A673 (cell line): ENCODE data around the gene HYCC2. TPM values are rescaled to one million over a fixed set of nuclear protein-coding genes. Genes with fewer than 3 reads are reported as not detected.
"Not testable (repeated sequence)": the region's sequence is repeated elsewhere in the genome, so short reads cannot be mapped to it uniquely, and the experiment has no call there.

Experiments used
- BruUV-seq: library from RNA; stranded (reverse); fragments of 400-500 nt; replicated peaks from 2 replicates; lab custom pipeline; 2021; lab: Mats Ljungman, UMichigan
- CTCF ChIA-PET: fragments of 300-600 bp; sonication (Branson Sonifier 250); formaldehyde crosslinking; loops from one replicate; lab custom pipeline; 2022; ENCODE audit warnings: antibody characterized with exemption; lab: Charles Lee
- POLR2A ChIA-PET: fragments of 300-600 bp; sonication (Branson Sonifier 250); formaldehyde crosslinking; loops from one replicate; lab custom pipeline; 2022; ENCODE audit warnings: antibody characterized with exemption; ENCODE audit not compliant: low non-redundant PET; lab: Charles Lee
- DNase-seq: peaks from one replicate; pipeline ENCODE4 v3.0.0-alpha.2; 2015; ENCODE audit warnings: low spot score
- H3K27ac ChIP-seq: fragments of 200-600 bp; sonication (generic); 2 replicates; pipeline ENCODE4 v1.5.1; 2016; ENCODE audit warnings: mixed run types, low read depth, mild to moderate bottlenecking, mixed read lengths, antibody characterized with exemption, low read length; ENCODE audit not compliant: poor library complexity, severe bottlenecking
- H3K27me3 ChIP-seq: fragments of 200-600 bp; sonication (generic); replicated peaks from 2 replicates; pipeline ENCODE4 v1.6.1; 2017; ENCODE audit warnings: mixed run types, low read depth, mild to moderate bottlenecking, mixed read lengths, antibody characterized with exemption, low read length; ENCODE audit not compliant: insufficient read depth, poor library complexity
- H3K36me3 ChIP-seq: fragments of 200-600 bp; sonication (generic); 2 replicates; pipeline ENCODE4 v1.6.1; 2016; ENCODE audit warnings: mixed run types, mild to moderate bottlenecking, mixed read lengths, antibody characterized with exemption, low read length; ENCODE audit not compliant: insufficient read depth, poor library complexity, severe bottlenecking
- H3K4me1 ChIP-seq: fragments of 200-600 bp; sonication (generic); 2 replicates; pipeline ENCODE4 v1.6.1; 2017; ENCODE audit warnings: mixed run types, mild to moderate bottlenecking, mixed read lengths, antibody characterized with exemption, low read length; ENCODE audit not compliant: insufficient read depth, poor library complexity, severe bottlenecking
- H3K4me3 ChIP-seq: fragments of 200-600 bp; sonication (generic); 2 replicates; pipeline ENCODE4 v1.5.1; 2016; ENCODE audit warnings: low read depth, mixed run types, mild to moderate bottlenecking, mixed read lengths, low read length; ENCODE audit not compliant: poor library complexity, severe bottlenecking
- H3K9me3 ChIP-seq: fragments of 200-600 bp; sonication (generic); 2 replicates; pipeline ENCODE4 v1.6.1; 2016; ENCODE audit warnings: mixed run types, low read depth, mild to moderate bottlenecking, mixed read lengths, antibody characterized with exemption, low read length; ENCODE audit not compliant: poor library complexity, severe bottlenecking
- CTCF ChIP-seq: fragments of 300-800, 200-600 bp; sonication (generic); conservative IDR thresholded peaks from 2 replicates; pipeline ENCODE4 v1.5.1; 2017; ENCODE audit warnings: low read depth, mild to moderate bottlenecking, antibody characterized with exemption, low read length, moderate library complexity, mixed read lengths
- EZH2 ChIP-seq: fragments of 200-600 bp; sonication (generic); IDR thresholded peaks from 2 replicates; pipeline ENCODE4 v1.6.1; 2017; ENCODE audit warnings: borderline replicate concordance, low read depth, mild to moderate bottlenecking, mixed read lengths, antibody characterized with exemption, low read length; ENCODE audit not compliant: poor library complexity, severe bottlenecking
- intact Hi-C: fragments of 100-400 bp; cut with micrococcal nuclease; formaldehyde crosslinking; loops from one replicate; pipeline ENCODE4 v1.10.0; 2022; ENCODE audit not compliant: unreplicated experiment
- total RNA-seq: library from RNA; stranded (reverse); gene quantifications from 2 replicates; pipeline ENCODE4 v1.2.3, GENCODE V29; 2021

HYCC2 gene
- total RNA-seq, 1 experiment from 2014 or later, result 18.4 TPM

GRCh38 chr2:201064797-201065329 lies 6.6 kb downstream of the HYCC2 start:
- Histone ChIP-seq H3K36me3 (no peaks in the 10 kb centered on the region), H3K27me3 (no peaks in the 10 kb centered on the region), H3K4me3 (no peak overlapping the region), H3K9me3 (no peaks in the 10 kb centered on the region), H3K27ac (no peak overlapping the region), H3K4me1 (peaks cover 10% of the 10 kb centered on the region)
- BruUV-seq, result no TSS peak
- POLR2A ChIA-PET, result no interaction called here
- CTCF ChIA-PET, result no interaction called here
- DNase-seq, result no peak
- intact Hi-C loops, result loop anchor here (5.0 kb wide), 1 partner anchor 358 kb away; no protein-coding TSS in a partner anchor
- no peak for TF ChIP-seq EZH2
- no peak for TF ChIP-seq CTCF

- BruUV-seq, H3K4me1 ChIP-seq, DNase-seq, H3K4me3 ChIP-seq, H3K9me3 ChIP-seq, intact Hi-C loops, CTCF ChIA-PET, H3K27ac ChIP-seq, H3K27me3 ChIP-seq, POLR2A ChIA-PET, H3K36me3 ChIP-seq: not testable (repeated sequence)
Measured at GRCh38 chr2:201063516-201063915, 8.0 kb downstream of the HYCC2 start.

- ChIA-PET POLR2A (no interaction called here), CTCF (no interaction called here)
- TF ChIP-seq CTCF (no peak), EZH2 (no peak)
- Histone ChIP-seq H3K27ac (no peak overlapping the region), H3K36me3 (no peaks in the 10 kb centered on the region), H3K4me1 (no peaks in the 10 kb centered on the region), H3K4me3 (no peak overlapping the region), H3K27me3 (no peaks in the 10 kb centered on the region), H3K9me3 (no peaks in the 10 kb centered on the region)
- no TSS peak for BruUV-seq
- no peak for DNase-seq
- intact Hi-C loops, result no loop called here
Measured at GRCh38 chr2:201059961-201060755, 11.3 kb downstream of the HYCC2 start.
